CD14-positive monocyte (primary cell): ENCODE results near the gene MDN1. TPM values are rescaled to one million over a fixed set of nuclear protein-coding genes. Genes with fewer than 3 reads are reported as not detected.
A peak's percentile ranks its signal among the peaks of the same experiment; 100 is the strongest.

Experiments
- DNase-seq, 3 donors: peaks; one replicate each; pipeline ENCODE4 v3.0.0-alpha.2; 2011 to 2022
- H2AFZ ChIP-seq: 2 replicates; pipeline ENCODE4 v1.6.0; 2012; ENCODE audit warnings: mild to moderate bottlenecking, low read depth, low read length, inconsistent platforms; ENCODE audit not compliant: insufficient read depth, poor library complexity, severe bottlenecking
- H3K27ac ChIP-seq, 2 donors: 1 replicate in 1 of 2; 2 replicates in 1 of 2; pipeline ENCODE4 v1.5.1; 2012 to 2013; ENCODE audit warnings: low read length in 2 of 2, control low read depth in 1 of 2, inconsistent platforms in 1 of 2, low read depth in 1 of 2, mild to moderate bottlenecking in 1 of 2
- H3K27me3 ChIP-seq, 2 donors: one replicate each; pipeline versions ENCODE4 v1.6.0 to v1.6.1; 2011 to 2013; ENCODE audit warnings: low read length in 2 of 2; ENCODE audit not compliant: control insufficient read depth in 2 of 2, insufficient read depth in 2 of 2
- H3K36me3 ChIP-seq, 2 donors: replicated peaks in 1 of 2; 1 replicate in 1 of 2; 2 replicates in 1 of 2; pipeline versions ENCODE4 v1.5.1 to v1.6.1; 2012 to 2013; ENCODE audit warnings: low read length in 2 of 2, control low read depth in 1 of 2, inconsistent platforms in 1 of 2, mild to moderate bottlenecking in 1 of 2; ENCODE audit not compliant: insufficient read depth in 2 of 2, control insufficient read depth in 1 of 2
- H3K4me1 ChIP-seq, 2 donors: 1 replicate in 1 of 2; 2 replicates in 1 of 2; pipeline versions ENCODE4 v1.5.1 to v1.6.1; 2012 to 2013; ENCODE audit warnings: low read length in 2 of 2, control low read depth in 1 of 2, inconsistent platforms in 1 of 2, mild to moderate bottlenecking in 1 of 2, moderate library complexity in 1 of 2; ENCODE audit not compliant: insufficient read depth in 2 of 2, control insufficient read depth in 1 of 2
- H3K4me2 ChIP-seq: replicated peaks from 2 replicates; pipeline ENCODE3; 2012; ENCODE audit warnings: low read length, moderate library complexity, mild to moderate bottlenecking; ENCODE audit not compliant: poor library complexity, severe bottlenecking; ENCODE audit errors: extremely low read depth
- H3K4me3 ChIP-seq, 3 experiments: fragments of 200-600 bp in 1 of 3; sonication (generic) in 1 of 3; replicated peaks in 1 of 3; 1 replicate in 2 of 3; 2 replicates in 1 of 3; pipeline ENCODE4 v1.5.1; 2011 to 2013; ENCODE audit warnings: low read length in 3 of 3, mild to moderate bottlenecking in 3 of 3, control low read depth in 2 of 3, low read depth in 2 of 3, inconsistent platforms in 1 of 3, moderate library complexity in 1 of 3
- H3K79me2 ChIP-seq: 2 replicates; pipeline ENCODE4 v1.6.0; 2012; ENCODE audit warnings: mild to moderate bottlenecking, control low read depth, inconsistent platforms, low read length, moderate library complexity; ENCODE audit not compliant: insufficient read depth
- H3K9ac ChIP-seq: 2 replicates; pipeline ENCODE4 v1.6.0; 2017; ENCODE audit warnings: low read length, mild to moderate bottlenecking; ENCODE audit not compliant: insufficient read depth, poor library complexity, severe bottlenecking
- H3K9me3 ChIP-seq, 2 donors: replicated peaks in 1 of 2; 1 replicate in 1 of 2; 2 replicates in 1 of 2; pipeline versions ENCODE4 v1.5.1 to v1.6.1; 2012 to 2013; ENCODE audit warnings: low read length in 2 of 2, control low read depth in 1 of 2; ENCODE audit not compliant: control insufficient read depth in 1 of 2, insufficient read depth in 1 of 2
- H4K20me1 ChIP-seq: 2 replicates; pipeline ENCODE4 v1.6.0; 2012; ENCODE audit warnings: mild to moderate bottlenecking, low read length, control low read depth, moderate library complexity; ENCODE audit not compliant: insufficient read depth
- H3K27ac Mint-ChIP-seq, 7 donors: one replicate each; pipeline ENCODE4 v1.8.0; 2020; ENCODE audit warnings: mild to moderate bottlenecking in 7 of 7, mixed read lengths in 7 of 7, moderate library complexity in 6 of 7, inconsistent platforms in 2 of 7
- H3K27me3 Mint-ChIP-seq, 3 donors: one replicate each; pipeline ENCODE4 v1.8.0; 2021 to 2022; ENCODE audit warnings: low read depth in 3 of 3, mild to moderate bottlenecking in 3 of 3, mixed read lengths in 3 of 3, moderate library complexity in 3 of 3, inconsistent platforms in 1 of 3
- H3K36me3 Mint-ChIP-seq, 2 donors: one replicate each; pipeline ENCODE4 v1.8.0; 2020; ENCODE audit warnings: mixed read lengths in 2 of 2, inconsistent platforms in 1 of 2, mild to moderate bottlenecking in 1 of 2
- H3K4me1 Mint-ChIP-seq: one replicate; pipeline ENCODE4 v1.8.0; 2020; ENCODE audit warnings: mild to moderate bottlenecking, mixed read lengths
- H3K4me3 Mint-ChIP-seq, 2 donors: one replicate each; pipeline ENCODE4 v1.8.0; 2020; ENCODE audit warnings: mild to moderate bottlenecking in 2 of 2, mixed read lengths in 2 of 2, moderate library complexity in 1 of 2
- H3K9me3 Mint-ChIP-seq, 7 donors: one replicate each; pipeline ENCODE4 v1.8.0; 2020 to 2022; ENCODE audit warnings: mixed read lengths in 7 of 7, mild to moderate bottlenecking in 6 of 7, moderate library complexity in 6 of 7, inconsistent platforms in 2 of 7
- CTCF ChIP-seq: fragments of 200-600 bp; IDR thresholded peaks from one replicate; pipeline ENCODE4 v1.8.0; 2022; ENCODE audit warnings: antibody characterized with exemption, mild to moderate bottlenecking
- WGBS: methylation state at CpG from one replicate; pipeline ENCODE4 v1.1.5; 2013; ENCODE audit warnings: missing lambda C conversion rate; ENCODE audit not compliant: insufficient coverage; 5-methylcytosine and 5-hydroxymethylcytosine counted together
- intact Hi-C, 2 donors: fragments of 100-400 bp; cut with micrococcal nuclease; formaldehyde crosslinking; loops; one replicate each; pipeline versions ENCODE4 v1.15.0 to v1.15.1; 2023
- polyA plus RNA-seq, 3 donors: library from polyadenylated mRNA; depleted of rRNA in 1 of 3; unstranded in 2 of 3; stranded (reverse) in 1 of 3; fragments of 300-500 nt in 2 of 3; fragments of >200 nt in 1 of 3; fragmentation: Illumina TruSeq in 2 of 3; gene quantifications; 1 replicate in 2 of 3; 2 replicates in 1 of 3; pipeline ENCODE4 v1.2.3, GENCODE V29; 2012 to 2021

Gene MDN1
- polyA plus RNA-seq, 3 donors, result 0.61 to 6.6 (median 1.8) TPM

- Mint-ChIP-seq H3K4me1 (peaks cover 5% of the 10 kb centered on the region), H3K36me3 (peaks cover 16 to 44% of the 10 kb centered on the region in 2 donors), H3K4me3 (no peak overlapping the region), H3K27me3 (no peaks in the 10 kb centered on the region), H3K27ac (peak overlapping the region in 2 of 7 donors; percentile 31 to 41), H3K9me3 (peaks cover 0 to 1% (median 0%) of the 10 kb centered on the region in 7 donors)
- Histone ChIP-seq H3K9me3 (no peaks in the 10 kb centered on the region), H3K27ac (no peak overlapping the region), H3K4me2 (no peak overlapping the region), H3K27me3 (no peaks in the 10 kb centered on the region), H3K36me3 (peaks cover 9 to 41% of the 10 kb centered on the region in 2 donors), H3K9ac (no peak overlapping the region), H3K4me1 (peaks cover 5 to 6% of the 10 kb centered on the region in 2 donors), H4K20me1 (peaks cover 11% of the 10 kb centered on the region), H3K79me2 (peaks cover 66% of the 10 kb centered on the region), H2AFZ (no peak overlapping the region), H3K4me3 (no peak overlapping the region)
- intact Hi-C loops, result no loop called here
- WGBS, result 100% methylated on average over 1 of the region's 3 CpGs
- TF ChIP-seq CTCF, result no peak
- no peak for DNase-seq
These were observed 23.5 kb upstream of the MDN1 start for GRCh38 chr6:89843070-89843469.

GRCh38 chr6:89842228-89842627 lies 22.6 kb upstream of the MDN1 start:
- no peak overlapping the region for H3K4me2 ChIP-seq
- H3K4me3 ChIP-seq, result no peak overlapping the region
- Mint-ChIP-seq H3K36me3 (peaks cover 18 to 47% of the 10 kb centered on the region in 2 donors), H3K4me1 (peaks cover 5% of the 10 kb centered on the region), H3K9me3 (peaks cover 0 to 1% (median 0%) of the 10 kb centered on the region in 7 donors), H3K4me3 (no peak overlapping the region), H3K27me3 (no peaks in the 10 kb centered on the region), H3K27ac (peak overlapping the region in 2 of 7 donors; percentile 9 to 16)
- peaks cover 74% of the 10 kb centered on the region for H3K79me2 ChIP-seq
- intact Hi-C loops, result no loop called here
- H4K20me1 ChIP-seq, result peaks cover 11% of the 10 kb centered on the region
- no CpG with 5 or more reads among the region's 2 CpGs for WGBS
- H3K9ac ChIP-seq, result no peak overlapping the region
- no peak for TF ChIP-seq CTCF
- peaks cover 5 to 6% of the 10 kb centered on the region in 2 donors for H3K4me1 ChIP-seq
- H3K9me3 ChIP-seq, result no peaks in the 10 kb centered on the region
- H2AFZ ChIP-seq, result no peak overlapping the region
- H3K36me3 ChIP-seq, result peaks cover 6 to 34% of the 10 kb centered on the region in 2 donors
- no peaks in the 10 kb centered on the region for H3K27me3 ChIP-seq
- DNase-seq, result no peak
- no peak overlapping the region for H3K27ac ChIP-seq
